HG02610 (cell line): ENCODE measurements around the gene SDK2.
"Not testable (repeated sequence)": the region's sequence is repeated elsewhere in the genome, so short reads cannot be mapped to it uniquely, and the experiment has no call there.

Experiments used
- ATAC-seq: cut with Tn5 transposase; IDR thresholded peaks from one replicate; pipeline ENCODE4 v1.9.1; 2021; ENCODE audit warnings: mild to moderate bottlenecking, moderate library complexity; ENCODE audit not compliant: unreplicated experiment

The SDK2 gene

GRCh38 chr17:73489991-73490390 lies 154.3 kb downstream of the SDK2 start:
- no peak for ATAC-seq

GRCh38 chr17:73489333-73489732 lies 154.9 kb downstream of the SDK2 start:
- no peak for ATAC-seq

GRCh38 chr17:73485130-73485529 lies 159.1 kb downstream of the SDK2 start:
- ATAC-seq: no peak

GRCh38 chr17:73482894-73483293 lies 161.4 kb downstream of the SDK2 start:
- no peak for ATAC-seq

- ATAC-seq: no peak
These were observed 162.0 kb downstream of the SDK2 start for GRCh38 chr17:73482251-73482716.

GRCh38 chr17:73481676-73482075 lies 162.6 kb downstream of the SDK2 start:
- ATAC-seq: no peak

GRCh38 chr17:73480740-73481139 lies 163.5 kb downstream of the SDK2 start:
- ATAC-seq: no peak

- ATAC-seq: no peak
These were observed 165.3 kb downstream of the SDK2 start for GRCh38 chr17:73478768-73479424.

GRCh38 chr17:73478334-73478733 lies 165.9 kb downstream of the SDK2 start:
- ATAC-seq: no peak

GRCh38 chr17:73476890-73477350 lies 167.3 kb downstream of the SDK2 start:
- ATAC-seq: no peak

- ATAC-seq: no peak
These were observed 169.8 kb downstream of the SDK2 start for GRCh38 chr17:73474370-73474988.

- not testable (repeated sequence) for ATAC-seq
These were observed 171.5 kb downstream of the SDK2 start for GRCh38 chr17:73472715-73473114.

- no peak for ATAC-seq
These were observed 172.3 kb downstream of the SDK2 start for GRCh38 chr17:73471924-73472323.

GRCh38 chr17:73470316-73470826 lies 173.9 kb downstream of the SDK2 start:
- ATAC-seq: no peak

- ATAC-seq: no peak
These were observed 174.9 kb downstream of the SDK2 start for GRCh38 chr17:73469311-73469710.

GRCh38 chr17:73468221-73468620 lies 176.0 kb downstream of the SDK2 start:
- ATAC-seq: no peak

- ATAC-seq: no peak
These were observed 176.6 kb downstream of the SDK2 start for GRCh38 chr17:73467651-73468050.

GRCh38 chr17:73466704-73467433 lies 177.4 kb downstream of the SDK2 start:
- no peak for ATAC-seq

- no peak for ATAC-seq
These were observed 178.4 kb downstream of the SDK2 start for GRCh38 chr17:73465953-73466230.

GRCh38 chr17:73465130-73465952 lies 178.9 kb downstream of the SDK2 start:
- no peak for ATAC-seq

- ATAC-seq: no peak
These were observed 179.8 kb downstream of the SDK2 start for GRCh38 chr17:73464447-73464846.
